ENCODE results near the gene HDLBP. TPM values are rescaled to one million over a fixed set of nuclear protein-coding genes. Genes with fewer than 3 reads are reported as not detected.
A peak's percentile ranks its signal among the peaks of the same experiment; 100 is the strongest.

HDLBP gene
- total RNA-seq, 1 experiment from 2014 or later, result 908 TPM

DNA sequence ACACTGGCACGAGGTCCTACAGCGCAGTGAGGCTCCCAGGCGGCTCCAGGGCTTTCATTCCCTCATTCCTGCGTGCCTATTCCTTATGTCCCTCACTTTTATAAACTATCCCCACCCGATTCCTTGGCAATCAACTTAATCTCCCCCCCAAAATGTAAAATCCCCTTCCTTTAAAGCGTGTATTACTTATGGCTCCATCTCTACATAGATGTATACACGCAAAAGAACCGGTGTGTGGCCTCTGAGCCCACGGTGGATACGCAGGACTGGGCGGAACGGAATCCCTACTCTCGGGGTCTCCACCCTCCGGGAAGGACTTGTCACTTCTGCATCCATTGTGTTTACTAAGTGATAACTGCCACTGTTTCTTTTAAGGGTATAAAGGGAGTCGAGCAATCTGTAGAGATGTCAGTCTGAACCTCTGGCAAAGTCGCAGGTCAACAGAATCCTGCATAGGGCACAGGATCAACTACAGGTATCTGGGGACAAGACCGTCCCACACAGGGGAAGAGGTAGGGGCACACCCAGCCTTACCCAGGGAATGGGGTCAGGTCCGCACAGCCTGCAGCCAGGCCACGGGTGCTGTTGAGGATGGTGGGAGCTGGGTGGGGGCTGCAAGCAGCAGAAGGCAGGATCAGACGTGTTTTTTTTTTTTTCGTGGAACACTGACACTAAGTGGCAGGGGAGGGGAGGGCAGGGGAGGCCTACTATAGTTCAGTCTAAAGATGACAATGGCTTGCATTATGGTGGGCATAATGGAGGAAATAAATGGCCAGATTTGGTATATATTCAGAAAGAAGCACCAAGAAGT lies 42.1 kb downstream of the HDLBP start:
- CTCF ChIA-PET, result no interaction called here
- Histone ChIP-seq H3F3A (ENCODE audit: insufficient read depth, low read depth) (peaks cover 50% of the 10 kb centered on the region; the same call in 1 of the 2 replicates), H3K9me2 (ENCODE audit: insufficient read depth) (no peaks in the 10 kb centered on the region), H3K4me1 (replicated peaks; ENCODE audit: insufficient read depth) (peaks cover 31% of the 10 kb centered on the region), H3K27ac (0 out of 2 replicates have a peak overlapping the region, but pooled peaks have one; percentile 18), H4K20me1 (ENCODE audit: insufficient read depth) (peaks cover 76% of the 10 kb centered on the region), H2AFZ (no peak overlapping the region), H3K4me2 (peak overlapping the region; percentile 78), H3K79me2 (ENCODE audit: low read depth) (peaks cover 85% of the 10 kb centered on the region), H3K36me3 (ENCODE audit: low read depth) (peaks cover 9% of the 10 kb centered on the region; the same call in 1 of the 2 replicates), H3K27me3 (ENCODE audit: insufficient read depth, low read depth) (no peaks in the 10 kb centered on the region), H3K9me3 (ENCODE audit: insufficient read depth, low read depth) (no peaks in the 10 kb centered on the region), H3K4me3 (peak overlapping the region; percentile 65)
- TSS peak; percentile 65 for BruUV-seq (replicated peaks)
- TF ChIP-seq EZH2 (IDR thresholded peaks at IDR 0.05; ENCODE audit: low read depth) (no peak), CTCF (conservative IDR thresholded peaks at IDR 0.05) (no peak)
- POLR2A ChIA-PET (ENCODE audit: unreplicated experiment), result no interaction called here
- intact Hi-C loops (cut with micrococcal nuclease; ENCODE audit: unreplicated experiment), result loop anchor here (2.0 to 10.0 kb wide), 3 partner anchors 41 to 361 kb away; partner anchors contain the start of genes ATG4B, HDLBP, SEPTIN2 and THAP4
- no peak for DNase-seq

DNA sequence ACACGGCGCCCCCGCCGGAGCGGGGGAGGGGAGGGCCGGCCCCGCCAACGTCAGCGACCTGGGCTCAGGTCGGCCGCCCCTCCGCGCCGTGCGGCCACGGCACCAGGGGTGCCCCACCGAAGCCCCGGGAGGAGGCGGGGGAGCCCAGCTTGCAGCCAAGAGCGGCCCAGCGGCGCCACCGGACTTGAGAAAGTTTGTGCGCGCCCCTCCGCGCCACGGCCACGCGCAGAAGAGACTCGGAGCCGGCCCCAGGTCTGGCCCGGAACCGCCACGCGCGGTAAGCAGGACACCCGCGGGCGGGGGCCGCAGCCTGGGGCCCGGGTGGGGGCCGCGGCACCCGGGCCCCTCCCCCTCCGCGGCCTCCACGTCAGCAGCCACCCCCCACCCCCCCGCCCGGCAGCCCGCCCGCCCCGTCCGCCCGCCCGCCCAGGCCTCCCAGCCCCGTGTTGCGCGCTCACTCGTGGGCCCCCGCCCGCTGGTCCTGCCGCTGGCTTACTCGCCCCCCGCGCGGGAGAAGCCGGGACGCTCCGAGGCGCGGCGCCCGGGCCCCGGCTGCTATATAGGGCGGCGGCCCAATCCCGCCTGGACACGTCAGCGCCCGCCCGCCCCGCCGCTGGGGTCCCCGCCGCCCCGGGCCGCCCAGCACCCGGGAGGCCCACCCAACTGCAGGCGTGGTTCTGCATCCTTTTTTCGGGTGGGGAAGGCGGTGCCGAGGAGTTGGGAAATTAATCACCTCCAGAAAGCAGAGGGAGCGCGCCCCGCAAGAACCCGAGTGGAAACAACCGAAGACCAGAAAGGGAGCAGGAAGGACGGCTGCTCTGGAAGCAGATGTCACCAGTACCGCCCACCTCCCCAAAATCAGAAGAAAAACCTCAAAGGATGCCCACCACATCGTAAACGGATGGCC lies 42.9 kb downstream of the HDLBP start:
- TF ChIP-seq EZH2 (IDR thresholded peaks at IDR 0.05; ENCODE audit: low read depth), result no peak
- TF ChIP-seq CTCF (conservative IDR thresholded peaks at IDR 0.05), result no peak
- Histone ChIP-seq H2AFZ (peak overlapping the region; percentile 68; the same call in 1 of the 2 replicates), H3F3A (ENCODE audit: insufficient read depth, low read depth) (peaks cover 50% of the 10 kb centered on the region; the same call in 1 of the 2 replicates), H3K79me2 (ENCODE audit: low read depth) (peaks cover 85% of the 10 kb centered on the region), H3K36me3 (ENCODE audit: low read depth) (peaks cover 12% of the 10 kb centered on the region; the same call in 1 of the 2 replicates), H3K4me3 (peak overlapping the region; percentile 65), H3K9me2 (ENCODE audit: insufficient read depth) (no peaks in the 10 kb centered on the region), H3K9me3 (ENCODE audit: insufficient read depth, low read depth) (no peaks in the 10 kb centered on the region), H4K20me1 (ENCODE audit: insufficient read depth) (peaks cover 80% of the 10 kb centered on the region), H3K4me1 (replicated peaks; ENCODE audit: insufficient read depth) (peaks cover 31% of the 10 kb centered on the region), H3K27ac (peak overlapping the region; percentile 42; the same call in 1 of the 2 replicates), H3K4me2 (peak overlapping the region; percentile 81), H3K27me3 (ENCODE audit: insufficient read depth, low read depth) (no peaks in the 10 kb centered on the region)
- ChIA-PET POLR2A (ENCODE audit: unreplicated experiment) (no interaction called here), CTCF (no interaction called here)
- intact Hi-C loops (cut with micrococcal nuclease; ENCODE audit: unreplicated experiment), result loop anchor here (2.0 to 10.0 kb wide), 3 partner anchors 42 to 362 kb away; partner anchors contain the start of genes ATG4B, HDLBP, SEPTIN2 and THAP4
- peak in 1 of 2 experiments; percentile 76 for DNase-seq
- no TSS peak for BruUV-seq (replicated peaks)

GRCh38 chr2:241271706-241272302 lies 43.7 kb downstream of the HDLBP start:
- Histone ChIP-seq H3K27me3 (ENCODE audit: insufficient read depth, low read depth) (no peaks in the 10 kb centered on the region), H3K79me2 (ENCODE audit: low read depth) (peaks cover 84% of the 10 kb centered on the region), H3K4me2 (peak overlapping the region; percentile 81), H3K9me2 (ENCODE audit: insufficient read depth) (no peaks in the 10 kb centered on the region), H3K36me3 (ENCODE audit: low read depth) (peaks cover 18% of the 10 kb centered on the region), H3K9me3 (ENCODE audit: insufficient read depth, low read depth) (no peaks in the 10 kb centered on the region), H3K27ac (peak overlapping the region; percentile 42; the same call in 1 of the 2 replicates), H3K4me1 (replicated peaks; ENCODE audit: insufficient read depth) (peaks cover 31% of the 10 kb centered on the region), H4K20me1 (ENCODE audit: insufficient read depth) (peaks cover 87% of the 10 kb centered on the region), H3K4me3 (peak overlapping the region; percentile 65), H2AFZ (peak overlapping the region; percentile 68; the same call in 1 of the 2 replicates), H3F3A (ENCODE audit: insufficient read depth, low read depth) (peaks cover 46% of the 10 kb centered on the region; the same call in 1 of the 2 replicates)
- peak; percentile 76 to 84 for DNase-seq
- no TSS peak for BruUV-seq (replicated peaks)
- TF ChIP-seq CTCF (conservative IDR thresholded peaks at IDR 0.05) (no peak), EZH2 (IDR thresholded peaks at IDR 0.05; ENCODE audit: low read depth) (no peak)
- intact Hi-C loops (cut with micrococcal nuclease; ENCODE audit: unreplicated experiment), result loop anchor here (2.0 to 10.0 kb wide), 3 partner anchors 43 to 363 kb away; partner anchors contain the start of genes ATG4B, HDLBP, SEPTIN2 and THAP4
- ChIA-PET POLR2A (ENCODE audit: unreplicated experiment) (no interaction called here), CTCF (no interaction called here)

All from PC-9 (cell line).